Stimulated activated CD4-positive, alpha-beta T cell treated with anti-CD3 and anti-CD28 coated beads, Interleukin-12 subunit alpha, Interleukin-12 subunit beta, amount 100 ng/mL, for 4 hours (primary cell): ENCODE data around the gene EIF4G3.
A peak's percentile ranks its signal among the peaks of the same experiment; 100 is the strongest.
"Not testable (repeated sequence)": the region's sequence is repeated elsewhere in the genome, so short reads cannot be mapped to it uniquely, and the experiment has no call there.

Source experiments
- DNase-seq: peaks from one replicate; pipeline ENCODE4 v3.0.0-alpha.2; 2020

Gene EIF4G3

DNA sequence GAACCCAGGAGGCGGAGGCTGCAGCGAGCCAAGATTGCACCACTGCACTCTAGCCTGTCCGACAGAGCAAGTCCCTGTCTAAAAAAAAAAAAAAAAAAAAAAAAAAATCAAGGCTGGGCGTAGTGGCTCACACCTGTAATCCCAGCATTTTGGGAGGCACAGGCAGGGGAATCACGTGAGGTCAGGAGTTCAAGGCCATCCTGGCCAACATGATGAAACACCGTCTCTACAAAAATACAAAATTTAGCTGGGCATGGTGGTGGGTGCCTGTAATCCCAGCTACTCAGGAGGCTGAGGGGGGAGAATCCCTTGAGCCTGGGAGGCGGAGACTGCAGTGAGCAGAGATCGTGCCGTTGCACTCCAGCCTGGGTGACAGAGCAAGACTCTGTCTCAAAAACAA lies 387.1 kb downstream of the EIF4G3 start:
- not testable (repeated sequence) for DNase-seq

DNA sequence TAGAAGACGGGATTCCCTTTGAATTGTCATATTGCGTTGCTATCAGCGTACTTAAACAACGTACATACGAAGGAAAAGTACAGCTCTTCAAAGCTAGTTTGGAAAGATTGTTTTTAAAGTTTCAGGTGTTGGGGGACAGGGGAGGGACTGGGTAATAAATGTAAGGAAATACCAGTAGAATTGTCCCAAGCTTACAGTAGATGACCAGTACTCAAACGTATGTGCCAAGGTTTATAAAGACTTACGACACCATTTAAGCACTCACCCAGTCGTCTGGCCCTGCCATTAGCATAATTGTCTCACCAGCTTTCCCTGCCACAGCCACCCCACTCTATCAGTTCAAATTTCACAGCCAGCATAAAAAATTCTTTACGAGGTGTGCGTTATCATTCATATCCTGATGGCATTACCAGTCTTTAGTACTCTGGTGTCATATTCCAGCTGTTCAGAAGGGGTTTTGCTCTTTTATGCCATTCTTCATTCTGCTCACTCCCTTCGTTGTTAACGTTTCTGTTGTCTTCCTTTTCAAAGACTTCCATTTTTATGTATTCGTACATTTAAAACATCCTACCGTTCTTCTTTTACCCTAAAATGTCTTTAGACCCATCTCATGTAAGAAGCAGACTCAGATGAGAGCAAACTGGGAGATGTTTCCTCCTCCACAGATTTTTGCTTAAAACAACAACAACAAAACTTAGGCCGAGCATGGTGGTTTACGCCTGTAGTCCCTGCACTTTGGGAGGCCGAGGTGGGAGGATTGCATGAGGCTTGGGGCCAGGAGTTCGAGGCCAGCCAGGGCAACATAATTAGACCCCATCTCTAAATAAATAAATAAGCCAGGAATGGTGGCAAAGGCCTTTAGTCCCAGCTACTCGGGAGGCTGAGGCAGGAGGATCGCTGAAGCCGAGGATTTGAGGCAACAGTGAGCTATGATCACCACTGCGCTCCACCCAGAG lies 388.6 kb downstream of the EIF4G3 start:
- no peak for DNase-seq

DNA sequence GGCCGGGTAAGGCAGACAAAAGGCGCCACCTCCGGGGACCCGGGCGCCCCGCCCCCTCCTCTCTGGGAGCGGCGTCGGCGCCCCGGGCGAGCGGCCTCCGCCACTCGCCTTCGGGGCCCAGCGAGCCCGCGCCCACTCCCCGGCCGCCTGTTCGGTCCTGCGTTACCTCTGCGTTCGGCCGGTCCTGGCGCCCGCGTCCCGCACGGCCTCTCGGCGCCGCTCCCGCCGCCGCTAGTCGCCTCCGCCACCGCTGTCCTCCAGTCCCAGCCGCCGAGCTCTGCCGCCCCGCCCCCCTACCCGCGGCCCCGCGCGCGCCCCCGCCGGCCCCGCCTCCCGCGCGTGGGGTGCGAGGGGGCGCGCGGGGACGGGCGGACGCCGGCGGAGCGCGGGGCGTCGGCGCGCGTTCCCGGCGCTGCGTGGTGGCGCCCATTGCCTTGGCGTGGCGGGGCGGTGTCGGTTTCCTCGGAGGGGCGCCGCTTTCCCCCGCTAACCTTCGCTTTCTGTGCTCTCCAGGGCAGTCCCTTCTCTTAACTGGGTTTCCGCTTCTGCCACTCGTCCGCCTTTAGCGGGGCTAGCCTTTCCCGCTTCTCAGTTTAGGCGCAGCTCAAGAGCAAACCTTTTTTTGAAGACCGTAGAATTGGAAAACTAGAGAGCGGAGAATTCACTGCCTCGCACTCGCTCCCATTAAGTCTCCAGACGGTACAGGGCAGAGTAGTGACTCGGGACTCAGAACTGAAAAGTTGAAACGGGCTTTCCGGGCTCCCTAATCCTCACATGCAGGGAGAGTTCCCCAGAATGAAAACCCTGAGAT lies 389.5 kb downstream of the EIF4G3 start, which contains the start of gene HP1BP3:
Gene HP1BP3 (minus strand): TSS at position 279 of the 811 bp plus-strand sequence. CDS start 6,867 bp downstream, outside the sequence.
- peak; percentile 78 for DNase-seq

DNA sequence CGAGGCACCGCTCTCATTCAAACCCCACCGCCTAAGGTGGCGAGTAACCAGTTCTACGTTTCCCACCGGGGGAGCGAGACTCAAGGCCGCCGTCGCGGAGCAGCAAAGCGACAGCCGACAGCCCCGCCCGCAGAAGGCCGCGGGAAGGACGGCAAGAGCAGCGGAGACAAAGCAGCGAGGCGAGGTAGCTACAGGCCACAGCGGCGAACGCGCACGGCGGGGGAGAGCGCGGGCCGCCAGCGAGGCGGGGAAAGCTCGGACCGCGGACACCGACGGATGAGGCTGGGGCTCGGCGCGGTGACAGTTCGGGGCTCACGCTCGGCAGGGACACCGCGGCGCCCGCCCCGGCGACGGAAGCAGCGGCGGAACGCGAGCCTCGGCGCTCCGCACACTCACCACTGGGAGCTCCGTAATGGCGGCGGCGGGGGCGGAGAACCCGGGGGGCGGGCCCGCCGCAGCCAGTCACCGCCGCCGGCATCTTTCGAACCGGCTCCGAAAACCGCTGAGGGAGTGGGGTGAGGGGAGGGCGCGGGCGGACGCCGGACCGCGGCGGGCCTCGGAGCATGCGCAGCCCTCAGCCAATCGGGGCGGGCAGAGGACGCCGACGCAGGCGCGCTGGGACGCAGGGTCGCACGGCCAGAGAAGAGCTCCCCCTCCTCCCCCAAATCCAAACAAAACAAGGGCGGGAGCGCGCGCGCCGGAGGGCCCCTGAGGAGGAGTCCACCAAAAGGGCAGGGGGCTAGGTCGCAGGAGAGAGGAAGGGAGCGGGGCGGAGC lies 390.3 kb downstream of the EIF4G3 start:
- DNase-seq: peak; percentile 97

DNA sequence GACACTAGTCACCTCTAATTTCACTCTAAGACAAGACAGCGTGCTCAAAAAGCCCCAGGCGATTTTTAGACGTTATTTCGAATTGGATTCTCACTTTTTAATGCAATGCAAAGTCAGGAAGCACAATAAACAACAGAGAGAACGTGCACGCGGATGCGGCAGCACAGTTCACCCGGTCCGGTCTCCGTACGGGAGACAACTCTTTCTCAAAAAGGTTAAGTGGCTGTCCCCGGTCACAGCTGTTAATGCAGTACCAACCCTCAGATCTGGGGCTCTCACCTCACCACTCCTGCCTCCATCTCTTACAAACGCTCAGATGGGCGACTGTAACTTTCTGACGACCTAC lies 390.8 kb downstream of the EIF4G3 start:
- DNase-seq: no peak

DNA sequence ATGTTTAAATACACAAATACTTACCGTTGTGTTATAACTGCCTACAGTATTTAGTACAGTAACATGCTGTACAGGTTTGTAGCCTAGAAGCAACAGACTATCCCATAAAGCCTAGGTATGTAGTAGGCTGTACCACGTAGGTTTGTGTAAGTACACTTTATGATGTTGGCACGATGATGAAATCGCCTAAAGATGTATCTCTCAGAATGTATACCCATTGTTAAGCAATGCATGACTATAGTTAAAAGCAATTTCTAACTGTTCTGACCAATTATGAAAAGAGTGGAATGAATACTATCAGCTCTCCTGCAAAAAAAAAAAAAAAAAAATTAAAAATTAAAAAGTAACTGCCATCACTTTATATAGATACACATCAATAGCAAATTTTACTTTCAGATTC lies 401.0 kb downstream of the EIF4G3 start:
- no peak for DNase-seq

DNA sequence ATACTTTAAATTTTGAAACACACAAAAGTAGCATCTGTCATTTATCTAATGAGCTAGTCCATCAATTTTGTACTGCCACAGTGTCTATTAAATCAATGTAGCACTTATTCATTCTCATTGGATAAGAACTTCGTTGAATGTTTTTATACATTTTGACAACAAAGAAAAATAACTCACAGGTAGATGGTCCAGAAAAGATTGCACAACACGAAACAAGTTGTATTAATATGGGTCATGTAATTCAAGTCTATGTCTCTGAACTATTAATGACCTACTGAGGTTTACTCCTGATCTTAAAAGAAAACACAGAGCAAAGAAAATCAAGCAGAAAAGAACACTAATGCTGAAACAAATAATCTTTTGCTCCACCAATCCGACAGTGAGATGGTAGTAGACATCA lies 404.9 kb downstream of the EIF4G3 start:
- no peak for DNase-seq

DNA sequence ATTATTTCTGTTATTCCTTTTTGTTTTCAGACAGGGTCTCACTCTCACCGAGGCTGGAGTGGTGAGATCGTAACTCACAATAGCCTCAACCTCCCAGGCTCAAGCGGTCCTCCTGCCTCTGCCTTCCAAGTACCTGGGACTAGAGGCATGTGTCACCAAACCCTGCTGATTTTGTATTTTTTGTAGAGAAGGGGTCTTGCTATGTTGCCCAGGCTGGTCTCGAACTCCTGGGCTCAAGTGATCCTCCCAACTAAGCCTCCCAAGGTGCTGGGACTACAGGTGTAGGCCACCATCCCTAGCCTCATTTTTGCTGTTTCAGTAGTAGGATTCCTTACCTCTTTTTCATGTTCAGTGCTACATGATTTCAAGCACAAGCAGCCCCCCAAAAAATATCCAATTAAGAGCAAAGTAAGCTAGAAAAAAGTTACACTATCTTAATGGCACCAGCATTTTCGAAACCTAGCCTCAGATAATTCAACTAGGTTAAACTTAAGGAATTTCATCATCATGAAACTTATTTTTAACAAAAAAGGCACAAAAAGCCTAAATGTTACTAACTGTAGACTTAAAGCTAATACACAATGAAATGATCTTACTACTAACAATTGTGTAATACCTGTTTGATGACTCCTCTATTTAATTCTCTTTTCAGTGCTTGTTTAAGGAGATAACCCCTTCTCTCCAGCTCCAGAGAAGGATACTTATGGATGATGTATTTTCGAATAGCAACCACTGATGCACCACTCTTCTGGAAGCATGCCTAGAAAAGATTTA lies 406.2 kb downstream of the EIF4G3 start:
- no peak for DNase-seq

DNA sequence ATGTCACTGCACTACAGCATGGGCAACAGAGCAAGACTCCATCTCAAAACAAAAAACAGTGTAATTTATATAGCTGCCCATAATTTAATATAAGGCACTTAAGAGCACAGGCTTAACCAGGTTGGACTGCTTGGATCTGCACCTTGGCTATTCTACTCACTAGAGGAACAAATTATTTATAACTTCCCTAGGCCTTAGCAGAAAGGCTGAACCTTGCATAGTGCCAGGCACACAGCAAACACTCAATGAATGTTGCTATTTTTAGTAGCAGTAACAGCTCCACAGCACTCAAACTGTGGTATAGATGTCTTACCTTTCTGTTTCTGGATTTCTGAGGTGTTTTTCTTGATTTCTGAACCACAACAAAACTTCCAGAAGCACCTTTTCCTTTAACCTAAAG lies 409.4 kb downstream of the EIF4G3 start:
- no peak for DNase-seq

DNA sequence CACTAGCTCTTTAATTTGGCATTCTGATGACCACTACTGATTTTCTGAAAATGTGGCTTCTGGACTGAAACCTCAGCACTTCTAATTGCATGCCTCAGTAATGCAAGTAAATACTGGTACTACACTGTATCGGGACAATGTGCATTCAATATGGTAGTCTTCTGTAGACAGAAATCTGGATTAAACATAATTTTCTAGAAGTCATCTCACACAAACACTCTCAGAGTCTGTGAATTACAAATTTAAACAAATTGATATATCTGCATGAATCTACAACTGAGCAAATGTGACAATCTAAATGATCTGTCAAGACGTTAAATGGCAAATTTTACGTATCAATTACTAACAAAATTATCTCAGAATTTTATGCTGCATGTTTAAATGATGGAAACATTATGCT lies 413.3 kb downstream of the EIF4G3 start:
- no peak for DNase-seq

DNA sequence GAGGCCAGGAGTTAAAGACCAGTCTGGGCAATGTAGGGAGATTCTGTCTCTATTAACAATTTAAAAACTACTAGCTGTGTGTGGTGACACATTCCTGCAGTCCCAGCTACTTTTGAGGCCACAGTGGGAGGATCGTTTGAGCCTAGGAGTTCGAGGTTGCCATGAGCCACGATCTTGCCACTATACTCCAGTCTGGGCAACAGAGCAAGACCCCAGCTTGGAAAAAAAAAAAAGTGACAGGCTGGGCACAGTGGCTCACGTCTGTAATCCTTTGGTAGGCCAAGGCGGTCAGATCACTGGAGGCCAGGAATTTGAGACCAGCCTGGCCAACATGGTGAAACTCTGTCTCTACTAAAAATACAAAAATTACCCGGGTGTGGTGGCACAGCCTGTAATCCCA lies 416.4 kb downstream of the EIF4G3 start:
- no peak for DNase-seq
